NCI-H2107 treated with DMSO at 0.1 percent for 48 hours (cell line): ENCODE measurements around the gene GRIA3.
"Not testable (repeated sequence)": the region's sequence is repeated elsewhere in the genome, so short reads cannot be mapped to it uniquely, and the experiment has no call there.

Source experiments
- DNase-seq: peaks from one replicate; lab custom pipeline; 2025; ENCODE audit not compliant: unreplicated experiment; lab: John Stamatoyannopoulos, UW

Gene GRIA3

DNA sequence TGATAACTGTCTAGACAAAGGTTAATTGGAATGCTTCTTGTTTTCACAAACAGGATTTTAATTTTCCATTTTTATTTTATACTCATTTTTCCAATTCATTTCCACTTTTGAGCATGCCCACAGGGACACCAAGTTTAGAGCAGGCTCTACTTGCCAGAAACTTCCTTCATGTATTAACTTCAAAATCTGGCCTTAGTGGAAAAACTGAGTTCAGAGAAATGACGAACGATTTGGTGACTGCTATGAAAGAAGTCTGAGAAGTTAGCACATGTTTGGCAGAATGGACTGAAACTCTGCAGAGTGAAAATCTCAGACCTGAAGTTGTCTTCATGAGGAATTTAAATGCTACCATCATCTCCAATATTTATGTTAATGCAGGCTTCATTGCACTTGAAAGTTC lies 334.7 kb downstream of the GRIA3 start:
- no peak for DNase-seq

DNA sequence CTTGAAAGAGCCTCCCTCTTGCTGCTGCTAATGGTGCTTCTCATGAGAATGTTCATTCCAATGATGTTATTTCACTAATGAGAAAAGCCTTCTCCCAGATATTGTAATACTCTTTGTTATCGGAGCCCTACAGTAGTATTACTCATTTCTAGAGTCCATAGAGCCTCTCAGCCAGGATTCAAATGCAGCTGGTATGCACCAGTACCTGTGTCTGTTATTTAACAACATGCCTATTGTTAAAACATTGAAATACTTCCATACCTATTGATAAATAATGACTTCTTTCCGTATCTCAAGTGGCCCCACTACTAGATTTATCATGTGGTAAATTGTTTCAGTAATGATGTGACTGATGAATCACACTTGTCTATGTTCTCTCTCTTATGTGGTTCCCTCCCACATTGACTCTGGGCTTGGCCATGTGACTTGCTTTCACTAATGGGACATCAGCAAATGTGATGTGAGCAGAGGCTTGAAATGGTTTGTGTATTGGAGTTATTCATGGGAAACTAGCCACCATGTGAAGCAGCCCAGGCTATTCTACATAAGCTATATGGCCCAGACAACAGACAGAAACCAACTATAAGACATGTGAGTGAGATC lies 341.1 kb downstream of the GRIA3 start:
- DNase-seq = no peak

DNA sequence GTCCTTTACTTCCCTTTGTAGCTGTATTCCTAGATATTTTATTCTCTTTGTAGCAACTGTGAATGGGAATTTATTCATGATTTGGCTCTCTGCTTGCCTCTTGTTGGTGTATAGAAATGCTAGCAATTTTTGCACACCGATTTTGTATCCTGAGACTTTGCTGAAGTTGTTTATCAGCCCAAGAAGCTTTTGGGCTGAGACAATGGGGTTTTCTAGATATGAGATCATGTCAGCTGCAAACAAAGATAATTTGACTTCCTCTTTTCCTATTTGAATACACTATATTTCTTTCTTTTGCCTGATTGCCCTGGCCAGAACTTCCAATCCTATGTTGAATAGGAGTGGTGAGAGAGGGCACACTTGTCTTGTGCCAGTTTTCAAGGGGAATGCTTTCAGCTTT lies 346.6 kb downstream of the GRIA3 start:
- DNase-seq = not testable (repeated sequence)
